ENCODE data around the gene IFT52. TPM values are rescaled to one million over a fixed set of nuclear protein-coding genes. Genes with fewer than 3 reads are reported as not detected.
"Not testable (repeated sequence)": the region's sequence is repeated elsewhere in the genome, so short reads cannot be mapped to it uniquely, and the experiment has no call there.

IFT52 gene
- total RNA-seq, 1 donor from 2014 or later = 44.7 TPM

DNA sequence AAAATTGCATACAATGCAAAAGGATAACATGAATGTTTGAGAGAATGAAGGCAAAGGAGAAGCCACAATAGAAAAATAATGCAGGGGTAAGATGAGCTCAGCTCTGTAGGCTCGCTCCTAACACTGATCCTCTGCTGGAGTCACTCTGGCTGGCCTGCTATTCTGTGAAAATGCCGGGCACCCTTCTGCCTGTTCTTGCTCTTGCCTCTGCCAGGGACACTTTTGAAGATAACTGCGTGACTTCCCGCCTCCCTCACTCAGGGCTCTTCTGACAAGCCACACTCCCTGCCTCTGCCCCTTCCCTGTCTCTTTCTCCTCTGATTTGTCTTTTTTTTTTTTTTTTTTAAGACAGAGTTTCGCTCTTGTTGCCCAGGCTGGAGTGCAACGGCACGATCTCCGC is 40.9 kb downstream of the IFT52 start:
- TF ChIP-seq, protein P1, sequence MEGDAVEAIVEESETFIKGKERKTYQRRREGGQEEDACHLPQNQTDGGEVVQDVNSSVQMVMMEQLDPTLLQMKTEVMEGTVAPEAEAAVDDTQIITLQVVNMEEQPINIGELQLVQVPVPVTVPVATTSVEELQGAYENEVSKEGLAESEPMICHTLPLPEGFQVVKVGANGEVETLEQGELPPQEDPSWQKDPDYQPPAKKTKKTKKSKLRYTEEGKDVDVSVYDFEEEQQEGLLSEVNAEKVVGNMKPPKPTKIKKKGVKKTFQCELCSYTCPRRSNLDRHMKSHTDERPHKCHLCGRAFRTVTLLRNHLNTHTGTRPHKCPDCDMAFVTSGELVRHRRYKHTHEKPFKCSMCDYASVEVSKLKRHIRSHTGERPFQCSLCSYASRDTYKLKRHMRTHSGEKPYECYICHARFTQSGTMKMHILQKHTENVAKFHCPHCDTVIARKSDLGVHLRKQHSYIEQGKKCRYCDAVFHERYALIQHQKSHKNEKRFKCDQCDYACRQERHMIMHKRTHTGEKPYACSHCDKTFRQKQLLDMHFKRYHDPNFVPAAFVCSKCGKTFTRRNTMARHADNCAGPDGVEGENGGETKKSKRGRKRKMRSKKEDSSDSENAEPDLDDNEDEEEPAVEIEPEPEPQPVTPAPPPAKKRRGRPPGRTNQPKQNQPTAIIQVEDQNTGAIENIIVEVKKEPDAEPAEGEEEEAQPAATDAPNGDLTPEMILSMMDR (IDR thresholded peaks at IDR 0.05; ENCODE audit: unreplicated experiment) = no peak
- peaks cover 34% of the 10 kb centered on the region for H3K36me3 Mint-ChIP-seq
- H3K9me3 Mint-ChIP-seq = no peaks in the 10 kb centered on the region
- no peak for DNase-seq (ENCODE audit: low spot score in 2 of 2, unreplicated experiment in 2 of 2)
- no peaks in the 10 kb centered on the region for H3K27me3 Mint-ChIP-seq (ENCODE audit: low read depth)
- no peaks in the 10 kb centered on the region for H3K4me1 Mint-ChIP-seq
- H3K4me3 Mint-ChIP-seq = no peak overlapping the region
- H3K27ac Mint-ChIP-seq = no peak overlapping the region

DNA sequence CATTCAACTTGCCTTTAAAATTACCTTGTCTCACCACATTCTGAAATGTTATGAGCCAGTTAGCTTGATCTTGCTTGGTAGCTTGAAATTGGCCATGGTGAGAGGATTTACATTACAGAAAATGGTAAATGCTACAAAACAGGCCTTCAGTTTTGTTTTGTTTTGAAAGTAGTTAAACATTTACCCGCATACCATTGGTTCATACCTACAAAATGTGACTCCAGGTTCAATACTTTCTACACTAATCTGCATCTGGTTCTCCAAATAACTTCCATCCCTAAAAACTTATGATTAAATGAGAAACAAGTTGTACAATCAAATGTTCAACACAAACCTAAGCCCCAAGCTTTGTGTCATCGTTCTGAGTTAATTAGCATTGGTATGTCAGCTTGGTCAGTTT is 45.7 kb downstream of the IFT52 start:
- no peaks in the 10 kb centered on the region for H3K27me3 Mint-ChIP-seq (ENCODE audit: low read depth)
- TF ChIP-seq, protein P1 (IDR thresholded peaks at IDR 0.05; ENCODE audit: unreplicated experiment) = no peak
- no peak overlapping the region for H3K27ac Mint-ChIP-seq
- no peaks in the 10 kb centered on the region for H3K9me3 Mint-ChIP-seq
- no peaks in the 10 kb centered on the region for H3K4me1 Mint-ChIP-seq
- no peak overlapping the region for H3K4me3 Mint-ChIP-seq
- peaks cover 38% of the 10 kb centered on the region for H3K36me3 Mint-ChIP-seq
- DNase-seq (ENCODE audit: low spot score in 2 of 2, unreplicated experiment in 2 of 2) = no peak

DNA sequence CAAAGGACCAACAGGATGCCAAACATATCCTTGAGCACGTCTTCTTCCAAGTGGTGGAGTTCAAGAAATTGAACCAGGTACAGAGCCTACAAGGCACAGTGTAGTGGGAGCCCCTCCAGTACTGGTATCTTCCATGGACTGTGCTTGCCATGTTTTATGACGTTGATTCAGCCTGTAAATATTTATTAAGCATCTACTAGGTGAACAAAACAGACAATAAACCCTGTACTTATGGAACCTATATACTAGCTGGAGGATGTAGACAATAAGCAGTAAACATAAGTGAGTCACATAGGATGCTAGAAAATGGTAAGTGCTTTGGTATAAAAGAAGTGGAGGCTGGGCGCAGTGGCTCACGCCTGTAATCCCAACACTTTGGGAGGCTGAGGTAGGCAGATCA is 51.8 kb downstream of the IFT52 start:
- Mint-ChIP-seq H3K27ac (no peak overlapping the region), H3K9me3 (no peaks in the 10 kb centered on the region), H3K4me3 (no peak overlapping the region), H3K27me3 (ENCODE audit: low read depth) (no peaks in the 10 kb centered on the region), H3K4me1 (no peaks in the 10 kb centered on the region), H3K36me3 (peaks cover 30% of the 10 kb centered on the region)
- no peak for DNase-seq (ENCODE audit: low spot score in 2 of 2, unreplicated experiment in 2 of 2)
- TF ChIP-seq, protein P1 (IDR thresholded peaks at IDR 0.05; ENCODE audit: unreplicated experiment) = no peak

DNA sequence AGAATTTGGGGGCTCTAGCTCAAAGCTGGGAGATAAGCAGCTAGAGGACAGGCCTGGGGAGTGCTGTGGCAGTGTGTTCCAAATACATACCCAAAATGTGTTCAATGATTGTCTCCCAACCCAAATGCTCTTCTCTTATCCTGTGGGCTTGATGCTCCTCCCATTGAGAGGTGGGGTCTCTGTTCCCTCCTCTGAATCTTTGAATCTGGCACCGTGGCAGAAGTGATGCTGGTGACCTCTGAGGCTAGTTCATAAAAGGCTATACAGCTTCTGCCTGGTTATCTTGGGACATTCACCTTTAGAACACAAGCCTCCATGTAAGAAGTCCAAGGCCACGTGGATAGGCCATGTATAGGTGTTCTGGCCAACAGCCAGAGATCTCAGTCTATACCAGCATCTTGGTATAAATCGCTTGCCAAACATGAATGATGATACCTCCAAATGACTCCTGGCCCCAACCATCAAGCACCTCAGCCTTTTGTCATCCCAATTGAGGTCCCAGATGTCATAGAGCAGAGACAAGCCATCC is 60.3 kb downstream of the IFT52 start:
- no peak overlapping the region for H3K4me3 Mint-ChIP-seq
- peaks cover 13% of the 10 kb centered on the region for H3K36me3 Mint-ChIP-seq
- TF ChIP-seq, protein P1 (IDR thresholded peaks at IDR 0.05; ENCODE audit: unreplicated experiment) = no peak
- H3K4me1 Mint-ChIP-seq = peaks cover under 1% of the 10 kb centered on the region
- H3K27ac Mint-ChIP-seq = no peak overlapping the region
- DNase-seq (ENCODE audit: low spot score in 2 of 2, unreplicated experiment in 2 of 2) = no peak
- no peaks in the 10 kb centered on the region for H3K9me3 Mint-ChIP-seq
- no peaks in the 10 kb centered on the region for H3K27me3 Mint-ChIP-seq (ENCODE audit: low read depth)

DNA sequence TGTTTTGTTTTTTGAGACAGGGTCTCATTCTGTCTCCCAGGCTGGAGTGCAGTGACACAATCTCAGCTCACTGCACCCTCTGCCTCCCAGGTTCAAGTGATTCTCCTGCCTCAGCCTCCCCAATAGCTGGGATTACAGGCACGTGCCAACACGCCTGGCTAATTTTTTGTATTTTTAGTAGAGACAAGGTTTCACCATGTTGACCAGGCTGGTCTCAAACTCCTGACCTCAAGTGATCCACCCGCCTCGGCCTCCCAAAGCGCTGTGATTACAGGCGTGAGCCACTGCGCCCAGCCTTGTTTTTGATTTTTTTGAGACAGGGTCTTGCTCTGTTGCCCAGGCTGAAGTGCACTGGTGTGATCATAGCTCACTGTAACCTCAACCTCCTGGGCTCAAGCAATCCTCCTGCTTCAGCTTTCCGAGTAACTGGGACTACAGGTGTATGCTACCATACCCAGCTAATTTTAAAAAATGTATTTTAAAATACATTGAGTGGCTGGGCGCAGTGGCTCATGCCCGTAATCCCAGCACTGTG is 61.0 kb downstream of the IFT52 start:
- H3K27me3 Mint-ChIP-seq (ENCODE audit: low read depth); H3K27ac Mint-ChIP-seq; H3K4me3 Mint-ChIP-seq; H3K9me3 Mint-ChIP-seq; H3K36me3 Mint-ChIP-seq; H3K4me1 Mint-ChIP-seq; DNase-seq (ENCODE audit: low spot score in 2 of 2, unreplicated experiment in 2 of 2): not testable (repeated sequence)

DNA sequence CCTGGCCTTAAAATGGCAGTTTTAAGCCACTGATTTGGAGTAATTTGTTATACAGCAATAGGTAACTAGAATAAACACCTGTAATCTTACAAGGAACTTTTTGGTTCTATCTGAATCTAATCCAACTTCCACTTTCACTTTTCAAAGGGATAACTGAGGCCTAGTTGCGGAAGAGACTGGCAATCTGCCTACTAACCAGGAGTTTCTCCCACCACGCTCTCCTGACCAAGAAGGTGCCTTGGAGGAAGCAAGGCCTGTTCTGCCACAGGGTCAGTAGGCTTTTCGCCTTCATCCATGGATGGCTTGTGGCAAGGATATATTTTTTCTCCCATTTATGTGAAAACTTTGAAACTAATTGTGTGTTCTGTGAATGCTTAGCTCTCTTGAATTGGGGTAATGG is 63.2 kb downstream of the IFT52 start:
- no peaks in the 10 kb centered on the region for H3K36me3 Mint-ChIP-seq
- no peaks in the 10 kb centered on the region for H3K27me3 Mint-ChIP-seq (ENCODE audit: low read depth)
- TF ChIP-seq, protein P1 (IDR thresholded peaks at IDR 0.05; ENCODE audit: unreplicated experiment) = no peak
- H3K27ac Mint-ChIP-seq = peak overlapping the region; percentile 36
- no peak overlapping the region for H3K4me3 Mint-ChIP-seq
- no peaks in the 10 kb centered on the region for H3K9me3 Mint-ChIP-seq
- peaks cover 12% of the 10 kb centered on the region for H3K4me1 Mint-ChIP-seq
- DNase-seq (ENCODE audit: low spot score in 2 of 2, unreplicated experiment in 2 of 2) = no peak

- DNase-seq (ENCODE audit: low spot score in 2 of 2, unreplicated experiment in 2 of 2); H3K9me3 Mint-ChIP-seq; H3K4me3 Mint-ChIP-seq; H3K36me3 Mint-ChIP-seq; H3K27ac Mint-ChIP-seq; H3K27me3 Mint-ChIP-seq (ENCODE audit: low read depth): not testable (repeated sequence)
- peaks cover 12% of the 10 kb centered on the region for H3K4me1 Mint-ChIP-seq
Observed at GRCh38 chr20:43655176-43655575, 64.4 kb downstream of the IFT52 start.
